Activated gamma-delta T cell treated with anti-CD3 and anti-CD28 coated beads, Interleukin-2, amount 50 U/mL, for 16 hours (primary cell): ENCODE measurements around the gene MSI2.

ENCODE experiments used
- DNase-seq: peaks from one replicate; pipeline ENCODE4 v3.0.0-alpha.2; 2020; ENCODE audit warnings: low read depth

MSI2 gene

DNA sequence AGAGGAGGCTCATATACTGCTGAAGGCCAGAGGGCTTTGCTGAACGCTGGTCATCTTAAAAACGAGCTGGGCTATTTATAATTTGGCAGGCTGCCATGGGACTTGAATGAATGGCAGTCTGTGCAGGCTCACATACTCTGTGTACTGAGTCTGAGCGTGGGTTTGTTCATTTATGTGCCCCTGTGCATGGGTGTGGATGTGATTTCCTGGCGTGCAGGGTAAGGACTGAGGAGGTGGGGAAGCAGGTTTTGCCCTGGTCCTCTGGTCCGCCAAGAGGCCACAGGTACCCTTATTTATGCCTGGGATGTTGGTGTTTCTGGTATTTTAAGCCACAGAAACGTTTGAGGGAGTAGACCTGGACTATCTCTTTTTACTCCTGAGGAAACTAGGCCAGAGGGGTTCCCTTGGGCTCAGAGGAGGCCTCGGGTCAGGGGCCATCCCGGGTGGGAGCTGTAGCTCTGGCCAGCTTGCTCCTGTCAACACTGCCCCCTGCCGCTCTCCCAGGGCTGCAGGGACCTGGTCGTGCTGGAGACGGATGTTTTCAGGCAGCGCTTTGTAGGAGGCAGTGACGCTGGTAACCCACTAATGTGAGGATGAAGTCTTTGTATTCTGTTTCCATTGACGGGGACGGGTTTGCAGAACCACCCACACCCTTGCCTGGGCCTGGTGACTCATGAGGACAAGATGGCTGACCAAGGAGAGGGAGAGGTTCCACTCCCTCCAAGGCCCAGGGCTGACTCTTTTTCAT is 184.4 kb downstream of the MSI2 start:
- peak; percentile 58 for DNase-seq

GRCh38 chr17:57441270-57441600 is 184.9 kb downstream of the MSI2 start:
- no peak for DNase-seq

DNA sequence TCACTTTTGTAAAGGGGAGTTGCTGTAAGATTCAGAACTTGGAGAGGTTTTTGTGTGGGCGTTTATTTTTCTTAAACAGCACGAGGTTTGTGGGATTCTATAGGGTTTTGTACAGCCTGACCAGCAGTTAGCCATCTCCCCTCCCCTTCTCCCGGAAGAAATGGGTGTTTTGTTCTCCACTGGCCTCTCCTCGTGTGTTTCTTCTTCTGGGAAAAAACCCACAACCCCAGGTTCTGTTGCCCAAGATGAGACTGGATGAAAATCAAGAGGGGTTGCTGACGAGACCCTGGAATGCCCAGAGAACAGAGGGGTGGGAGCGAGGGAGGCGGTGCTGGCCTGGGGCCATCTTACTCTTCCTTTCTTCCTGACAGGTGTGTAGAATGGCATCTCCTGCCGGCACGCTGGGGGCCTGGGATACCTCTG is 186.1 kb downstream of the MSI2 start:
- DNase-seq = no peak

DNA sequence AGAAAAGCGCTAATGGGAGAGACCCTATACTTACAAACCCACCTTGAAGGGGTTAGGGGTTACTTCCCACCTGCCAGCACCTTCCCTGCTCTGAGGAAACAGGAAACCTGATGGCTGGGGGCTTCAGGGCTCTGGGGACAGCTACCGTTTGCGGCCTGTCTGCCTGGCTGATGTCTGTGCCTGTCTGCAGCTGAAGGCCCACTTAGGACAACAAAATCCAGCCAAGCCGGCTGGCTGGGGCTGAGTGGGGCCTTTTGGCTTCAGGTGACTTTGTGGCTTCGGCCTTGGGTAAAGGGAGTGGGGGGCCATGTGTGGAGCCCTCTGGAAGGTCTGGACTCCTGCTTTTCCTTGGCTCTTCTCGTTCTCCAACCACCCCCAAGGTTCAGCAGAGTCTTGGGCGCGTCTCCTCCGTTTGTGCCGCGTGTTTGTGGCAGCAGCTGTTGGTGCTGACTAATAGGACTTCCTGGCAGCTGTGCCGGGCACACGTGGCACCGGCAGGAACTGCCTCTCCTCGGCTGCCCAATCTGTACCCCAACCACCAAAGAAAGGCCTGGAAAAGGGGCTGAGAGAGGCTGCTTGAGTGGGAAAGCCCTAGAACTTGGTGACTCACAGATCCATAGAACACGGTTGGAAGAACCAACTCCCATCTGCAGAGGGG is 186.7 kb downstream of the MSI2 start:
- peak; percentile 42 for DNase-seq

- no peak for DNase-seq
Measured at GRCh38 chr17:57443781-57444180, 187.5 kb downstream of the MSI2 start.

DNA sequence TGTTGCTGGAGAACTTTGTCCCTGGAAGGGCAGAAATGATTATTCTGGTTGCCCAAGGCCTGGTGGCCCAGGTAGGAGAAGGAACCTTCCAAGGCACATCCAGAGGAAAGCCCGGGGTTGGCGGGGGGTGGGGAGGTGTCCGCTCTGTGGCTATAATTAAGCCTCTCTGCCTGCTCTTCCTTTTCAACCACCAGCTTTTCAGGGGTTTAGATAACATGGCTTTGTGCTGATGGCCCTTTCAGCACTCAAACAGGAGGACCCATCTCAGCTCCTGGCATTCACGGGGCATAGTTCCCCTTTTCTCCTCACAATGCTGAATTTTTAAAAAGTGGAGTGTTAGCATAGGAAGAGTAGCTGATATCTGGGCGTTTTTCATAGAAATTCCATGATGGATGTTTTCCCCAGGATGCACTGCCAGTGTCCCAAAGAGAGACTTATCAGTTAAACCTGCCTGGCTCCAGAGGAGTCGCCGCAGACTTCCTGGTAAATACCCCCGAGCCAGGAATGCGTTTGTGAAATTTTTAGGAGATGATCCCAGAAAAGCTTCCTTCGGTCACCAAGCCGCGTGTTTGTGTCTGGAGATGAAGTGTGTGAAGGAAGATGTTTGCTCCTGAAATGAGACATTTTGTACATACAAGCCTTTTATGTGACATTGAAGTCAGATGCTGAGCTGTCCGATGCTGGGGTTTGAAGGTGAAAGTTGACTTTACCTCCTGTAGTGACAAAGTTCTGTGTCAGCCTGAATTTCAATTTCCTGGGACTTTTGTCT is 188.5 kb downstream of the MSI2 start:
- no peak for DNase-seq

DNA sequence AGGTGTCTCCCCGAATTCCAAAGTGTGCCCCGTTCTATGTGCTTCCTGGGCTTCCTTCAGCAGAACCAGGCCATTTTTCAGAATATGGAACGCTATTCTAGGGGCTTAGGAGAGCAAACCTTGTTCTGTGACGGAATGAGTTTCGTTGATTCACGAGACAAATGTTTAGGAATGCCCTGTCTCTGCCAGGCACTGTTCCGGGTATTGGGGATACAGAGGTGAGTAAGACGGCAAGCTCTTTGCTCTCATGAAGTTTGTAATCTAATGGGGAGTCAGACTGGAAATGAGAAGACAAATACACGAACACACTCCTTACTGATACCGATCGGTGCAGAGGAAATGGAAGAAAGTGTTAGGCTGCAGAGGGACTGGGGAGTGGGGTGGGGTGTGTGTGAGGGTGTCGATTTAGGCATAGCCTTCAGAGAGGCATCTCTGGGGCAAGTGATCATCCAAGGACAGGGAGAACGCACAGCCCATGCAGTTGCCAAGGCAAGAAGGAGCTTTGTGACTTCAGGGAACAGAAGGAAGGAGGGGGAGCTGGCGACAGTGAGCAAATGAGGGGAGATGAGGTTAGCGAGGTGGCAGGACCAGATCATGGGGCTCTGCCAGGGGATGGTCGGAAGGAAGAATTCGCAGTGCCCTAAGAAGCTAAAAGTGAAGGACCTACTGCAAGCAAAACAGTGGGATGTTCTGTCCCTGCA is 189.6 kb downstream of the MSI2 start:
- no peak for DNase-seq

GRCh38 chr17:57447357-57447989 is 191.2 kb downstream of the MSI2 start:
- DNase-seq = no peak

DNA sequence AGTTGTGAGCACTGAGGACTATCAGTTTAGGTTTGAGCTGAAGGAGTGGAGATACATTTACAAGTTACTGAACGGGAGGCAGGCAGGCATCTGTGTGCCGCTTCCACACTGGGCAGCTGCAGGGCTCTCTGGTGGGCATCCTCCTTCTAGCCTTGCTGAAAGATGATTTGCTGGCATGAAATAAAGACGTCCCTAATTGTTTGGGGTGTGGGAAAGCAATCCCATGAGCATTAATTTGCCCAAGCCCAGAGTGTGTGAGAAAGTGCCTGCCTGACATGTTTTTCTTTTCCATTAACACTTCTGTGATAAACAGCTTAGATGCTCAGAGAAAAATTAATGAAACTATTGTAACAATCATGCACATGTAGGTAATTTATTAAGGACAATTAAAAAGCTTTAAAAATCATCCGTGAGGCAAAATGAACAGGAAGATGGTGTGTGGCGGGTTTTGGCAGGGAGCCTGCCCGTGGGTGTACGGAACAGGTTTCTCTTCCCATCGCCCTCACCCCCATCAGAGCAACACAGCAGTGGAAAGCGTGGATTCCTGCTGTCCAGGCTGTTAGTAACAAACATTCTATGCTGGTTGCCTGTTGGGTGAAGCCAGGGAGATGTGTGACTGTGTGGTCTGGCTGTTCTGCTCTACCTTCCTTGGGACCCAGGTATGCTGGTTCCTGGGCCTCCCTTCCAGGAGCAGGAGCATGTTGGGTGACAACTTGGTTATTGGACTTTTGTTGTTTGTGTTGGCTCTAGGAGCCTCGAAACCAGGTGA is 191.9 kb downstream of the MSI2 start:
- DNase-seq = no peak

DNA sequence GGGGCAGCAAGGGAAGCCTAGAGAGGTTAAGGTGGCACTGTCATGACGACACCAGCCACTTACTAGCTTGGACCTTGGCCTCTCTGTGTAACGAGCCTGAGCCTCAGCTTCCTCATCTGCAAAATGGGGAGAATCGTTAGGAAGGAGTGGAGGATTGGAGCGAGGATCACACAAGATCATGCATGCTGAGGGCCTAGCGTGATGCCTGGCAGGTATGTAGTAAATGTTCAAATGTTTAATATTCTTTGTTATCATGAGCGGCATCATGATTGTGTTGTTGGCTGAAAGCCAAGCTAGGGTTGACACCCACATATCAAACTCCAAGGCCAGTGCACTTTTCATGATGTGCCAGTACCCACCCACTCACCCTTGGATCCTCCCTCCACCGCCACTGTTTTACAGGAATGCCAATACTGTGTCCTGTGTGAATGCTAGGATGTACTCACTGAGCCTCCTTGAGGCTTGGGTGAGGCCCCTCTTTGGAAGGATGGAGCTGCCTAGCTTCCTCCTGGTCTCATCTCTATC is 192.5 kb downstream of the MSI2 start:
- DNase-seq = no peak

DNA sequence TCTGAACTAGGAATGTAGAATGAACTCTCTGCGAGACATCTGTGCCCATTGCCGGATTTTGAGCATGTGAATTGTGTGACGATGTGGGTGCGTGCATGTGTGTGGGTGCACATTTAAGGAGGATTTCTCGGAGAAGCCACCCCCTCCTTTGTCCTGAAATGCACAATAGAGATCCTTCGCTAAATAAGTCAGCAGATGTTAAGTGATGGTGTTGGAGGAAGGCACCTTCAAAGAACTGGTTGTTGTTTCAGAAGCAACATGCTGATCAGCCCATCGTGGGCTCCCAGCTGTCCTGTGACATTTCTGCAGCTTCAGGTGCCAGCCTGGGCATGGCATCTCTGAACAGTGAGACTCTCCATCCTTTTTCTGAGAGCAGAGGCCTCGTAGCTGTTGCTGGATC is 194.9 kb downstream of the MSI2 start:
- no peak for DNase-seq

DNA sequence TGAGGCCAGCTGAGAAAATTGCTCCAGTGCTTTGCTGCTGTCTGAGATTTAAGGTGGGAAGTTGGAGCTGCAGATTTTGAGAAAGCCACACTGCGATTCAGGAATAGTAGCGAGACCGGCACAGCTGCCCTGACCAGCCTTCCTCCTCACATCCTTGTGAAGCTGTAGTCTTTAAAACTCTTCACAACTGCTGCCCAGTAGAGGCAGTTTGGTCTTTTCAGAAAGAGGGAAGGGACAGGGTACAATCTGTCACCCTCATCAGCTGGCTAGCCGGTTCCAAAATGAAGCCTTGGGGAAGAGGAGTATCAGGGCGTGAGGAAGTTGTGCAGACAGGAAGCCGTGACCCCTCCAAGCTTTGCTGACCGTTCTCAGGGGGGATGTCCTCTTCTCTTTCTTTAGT is 195.3 kb downstream of the MSI2 start:
- DNase-seq = no peak

GRCh38 chr17:57453841-57454425 is 197.6 kb downstream of the MSI2 start:
- no peak for DNase-seq

DNA sequence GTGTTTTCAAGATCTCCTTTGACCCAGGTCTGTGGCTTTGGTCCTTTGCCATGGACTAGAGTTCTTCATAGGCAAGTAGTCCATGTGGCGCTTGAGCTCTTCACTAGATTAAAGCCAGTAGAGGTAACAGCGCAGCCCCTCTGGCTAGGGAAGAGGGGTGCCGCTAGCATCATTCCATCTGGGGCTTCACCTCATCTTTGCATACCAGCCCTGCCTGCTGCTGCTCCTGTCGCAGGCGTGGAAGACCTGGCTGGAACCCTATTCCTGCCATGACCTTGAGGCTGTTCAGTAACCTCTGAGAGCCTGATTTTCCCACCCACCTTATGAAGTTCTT is 198.4 kb downstream of the MSI2 start:
- DNase-seq = no peak

- DNase-seq = peak; percentile 10
Measured at GRCh38 chr17:57455063-57455914, 199.0 kb downstream of the MSI2 start.

GRCh38 chr17:57456622-57457021 is 200.3 kb downstream of the MSI2 start:
- DNase-seq = no peak

GRCh38 chr17:57457188-57457587 is 200.9 kb downstream of the MSI2 start:
- no peak for DNase-seq

- DNase-seq = no peak
Measured at GRCh38 chr17:57458718-57459285, 202.5 kb downstream of the MSI2 start.

DNA sequence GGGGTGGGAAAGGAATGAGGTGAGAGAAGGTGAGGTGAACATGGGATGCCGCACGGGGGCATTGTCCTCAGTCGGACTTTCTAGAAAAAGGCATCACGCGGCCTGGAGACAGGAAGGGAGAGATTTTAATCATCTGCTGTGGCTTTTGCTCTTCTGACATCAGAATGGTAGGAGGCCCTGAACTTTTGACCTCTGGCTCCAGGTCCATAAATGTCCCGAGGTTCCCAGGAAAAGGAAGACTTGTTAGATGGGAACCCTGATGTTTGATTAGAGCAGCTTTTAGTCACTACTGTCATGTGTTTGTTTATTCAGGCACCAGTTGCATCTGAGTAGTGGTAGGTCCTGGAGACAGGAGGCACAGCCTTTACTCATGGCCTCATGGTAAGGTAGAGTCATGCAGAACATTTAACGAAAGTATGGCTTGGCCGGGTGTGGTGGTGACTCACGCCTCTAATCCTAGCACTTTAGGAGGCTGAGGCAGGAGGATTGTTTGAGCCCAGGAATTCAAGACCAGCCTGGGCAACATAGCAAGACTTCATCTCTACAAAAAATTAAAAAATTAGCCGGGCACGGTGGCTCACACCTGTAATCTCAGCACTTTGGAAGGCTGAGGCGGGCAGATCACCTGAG is 203.1 kb downstream of the MSI2 start:
- no peak for DNase-seq
